ENCODE data around the gene WWOX. TPM values are rescaled to one million over a fixed set of nuclear protein-coding genes. Genes with fewer than 3 reads are reported as not detected.

The WWOX gene
- total and polyA plus RNA-seq, 2 donors (not counting 3 experiments of a cell fraction or from before 2014, with no cell fraction given) = 6.2 to 12.5 TPM

DNA sequence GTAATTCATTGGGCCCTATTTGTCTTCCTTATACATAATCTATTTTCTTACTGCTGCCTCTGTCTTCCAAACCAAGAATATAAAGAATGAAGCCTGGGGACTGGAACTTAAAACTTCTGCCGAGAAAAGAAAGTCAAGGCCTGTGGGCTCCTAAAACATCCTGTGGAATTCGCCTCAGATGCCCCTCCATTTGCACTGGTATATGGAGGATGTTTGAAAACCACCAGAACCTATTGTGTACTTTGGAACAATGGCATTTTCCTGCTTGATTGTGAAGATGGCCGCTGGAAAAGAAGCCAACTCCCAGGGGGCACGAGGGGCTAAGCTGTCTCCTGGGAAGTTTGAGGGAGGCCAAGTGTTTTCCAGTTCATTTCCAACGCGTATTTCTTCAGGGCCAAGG lies 122.4 kb downstream of the WWOX start:
- H3K27ac ChIP-seq (ENCODE audit: insufficient read depth, low read depth, low read length) = no peak overlapping the region
- H3K9me3 ChIP-seq (replicated peaks; ENCODE audit: control insufficient read depth, insufficient read depth, low read length) = no peaks in the 10 kb centered on the region
- DNase-seq (ENCODE audit: low read depth, low spot score) = no peak
- H3K36me3 ChIP-seq (ENCODE audit: control insufficient read depth in 2 of 2, extremely low read depth in 1 of 2, insufficient read depth in 2 of 2, low read length in 2 of 2) = no peaks in the 10 kb centered on the region
- no peak for TF ChIP-seq POLR2A (IDR thresholded peaks at IDR 0.05; ENCODE audit: low read depth, low read length)
- TF ChIP-seq MYC (IDR thresholded peaks at IDR 0.05; ENCODE audit: low read depth, low read length) = no peak
- no peak for TF ChIP-seq JUN (IDR thresholded peaks at IDR 0.05; ENCODE audit: borderline replicate concordance, insufficient read depth, insufficient read length, low read depth)
- no peak for TF ChIP-seq POLR2AphosphoS5 (IDR thresholded peaks at IDR 0.05; ENCODE audit: insufficient read depth, low read depth, low read length)
- TF ChIP-seq GATA2 (IDR thresholded peaks at IDR 0.05; ENCODE audit: insufficient read depth, insufficient read length, low read depth, low read length) = no peak
- TF ChIP-seq, protein P1, sequence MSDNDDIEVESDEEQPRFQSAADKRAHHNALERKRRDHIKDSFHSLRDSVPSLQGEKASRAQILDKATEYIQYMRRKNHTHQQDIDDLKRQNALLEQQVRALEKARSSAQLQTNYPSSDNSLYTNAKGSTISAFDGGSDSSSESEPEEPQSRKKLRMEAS (IDR thresholded peaks at IDR 0.05; ENCODE audit: insufficient read depth, insufficient read length) = no peak
- TF ChIP-seq FOS (IDR thresholded peaks at IDR 0.05; ENCODE audit: borderline replicate concordance, insufficient read depth, low read length) = no peak
- TF ChIP-seq, protein P2, sequence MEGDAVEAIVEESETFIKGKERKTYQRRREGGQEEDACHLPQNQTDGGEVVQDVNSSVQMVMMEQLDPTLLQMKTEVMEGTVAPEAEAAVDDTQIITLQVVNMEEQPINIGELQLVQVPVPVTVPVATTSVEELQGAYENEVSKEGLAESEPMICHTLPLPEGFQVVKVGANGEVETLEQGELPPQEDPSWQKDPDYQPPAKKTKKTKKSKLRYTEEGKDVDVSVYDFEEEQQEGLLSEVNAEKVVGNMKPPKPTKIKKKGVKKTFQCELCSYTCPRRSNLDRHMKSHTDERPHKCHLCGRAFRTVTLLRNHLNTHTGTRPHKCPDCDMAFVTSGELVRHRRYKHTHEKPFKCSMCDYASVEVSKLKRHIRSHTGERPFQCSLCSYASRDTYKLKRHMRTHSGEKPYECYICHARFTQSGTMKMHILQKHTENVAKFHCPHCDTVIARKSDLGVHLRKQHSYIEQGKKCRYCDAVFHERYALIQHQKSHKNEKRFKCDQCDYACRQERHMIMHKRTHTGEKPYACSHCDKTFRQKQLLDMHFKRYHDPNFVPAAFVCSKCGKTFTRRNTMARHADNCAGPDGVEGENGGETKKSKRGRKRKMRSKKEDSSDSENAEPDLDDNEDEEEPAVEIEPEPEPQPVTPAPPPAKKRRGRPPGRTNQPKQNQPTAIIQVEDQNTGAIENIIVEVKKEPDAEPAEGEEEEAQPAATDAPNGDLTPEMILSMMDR (IDR thresholded peaks at IDR 0.05; ENCODE audit: extremely low read depth in 1 of 2, insufficient read depth in 1 of 2, low read depth in 1 of 2, low read length in 2 of 2) = no peak
- no peak for TF ChIP-seq EZH2 (IDR thresholded peaks at IDR 0.05; ENCODE audit: borderline replicate concordance, low read depth, low read length, severe bottlenecking)
- CTCF ChIA-PET = no interaction called here
- no peak overlapping the region for H2AFZ ChIP-seq (ENCODE audit: low read depth, low read length)
- no peaks in the 10 kb centered on the region for H3K9me1 ChIP-seq (replicated peaks; ENCODE audit: control insufficient read depth, extremely low read depth, insufficient read depth, low read length)
- intact Hi-C loops (cut with micrococcal nuclease) (no loop called here), dilution Hi-C loops (cut with MboI; ENCODE audit: extremely low pct_ligation_motif_present, low sequenced_read_pairs) (no loop called here)
- no peak overlapping the region for H3K9ac ChIP-seq (replicated peaks; ENCODE audit: extremely low read depth, insufficient read depth, low read length)
- H3K4me3 ChIP-seq (replicated peaks in 1 of 3; ENCODE audit: insufficient read depth in 1 of 3, low read depth in 1 of 3, low read length in 3 of 3) = no peak overlapping the region
- BruUV-seq (replicated peaks) = no TSS peak
- no peaks in the 10 kb centered on the region for H4K20me1 ChIP-seq (replicated peaks; ENCODE audit: control insufficient read depth, extremely low read depth, insufficient read depth, low read length)
- no peak for FAIRE-seq
- no peak overlapping the region for H3K4me2 ChIP-seq (ENCODE audit: insufficient read depth, low read length)
- POLR2A ChIA-PET = no interaction called here
- no peaks in the 10 kb centered on the region for H3K79me2 ChIP-seq (ENCODE audit: control insufficient read depth, insufficient read depth, low read length)
- no peaks in the 10 kb centered on the region for H3K4me1 ChIP-seq (ENCODE audit: control insufficient read depth, extremely low read depth, insufficient read depth, low read length)
- no peaks in the 10 kb centered on the region for H3K27me3 ChIP-seq (ENCODE audit: control insufficient read depth in 2 of 2, insufficient read depth in 2 of 2, low read length in 2 of 2)
